T-helper 1 cell treated with Interleukin-12 subunit alpha and Interleukin-12 subunit beta and Interleukin-4 antibody, amounts not matched to agents 30 ng/mL and 1 ng/mL, for 36 hours (primary cell): ENCODE results near the gene LRPPRC. TPM values are rescaled to one million over a fixed set of nuclear protein-coding genes. Genes with fewer than 3 reads are reported as not detected.

Experiments
- intact Hi-C: fragments of 100-400 bp; cut with micrococcal nuclease; formaldehyde crosslinking; loops from one replicate; pipeline ENCODE4 v1.15.1; 2024
- total RNA-seq: library from RNA; stranded (reverse); gene quantifications from 2 replicates; pipeline ENCODE4 v1.2.3, GENCODE V29; 2022

The LRPPRC gene
- total RNA-seq, 1 donor from 2014 or later: 88.0 TPM

- intact Hi-C loops: no loop called here
These were observed 11.3 kb downstream of the LRPPRC start for GRCh38 chr2:43984533-43984932.

- intact Hi-C loops: no loop called here
These were observed 14.9 kb downstream of the LRPPRC start for GRCh38 chr2:43980902-43981301.

GRCh38 chr2:43977677-43978375 lies 18.0 kb downstream of the LRPPRC start:
- intact Hi-C loops: no loop called here

- intact Hi-C loops: no loop called here
These were observed 34.9 kb downstream of the LRPPRC start for GRCh38 chr2:43960921-43961320.

GRCh38 chr2:43958397-43959275 lies 37.2 kb downstream of the LRPPRC start:
- intact Hi-C loops: no loop called here

GRCh38 chr2:43950383-43951008 lies 45.3 kb downstream of the LRPPRC start:
- intact Hi-C loops: loop anchor here (1.0 to 2.0 kb wide), 3 partner anchors 94 to 392 kb away; no protein-coding TSS in a partner anchor

GRCh38 chr2:43948370-43948769 lies 47.4 kb downstream of the LRPPRC start:
- intact Hi-C loops: no loop called here

GRCh38 chr2:43946685-43947084 lies 49.1 kb downstream of the LRPPRC start:
- intact Hi-C loops: no loop called here

GRCh38 chr2:43945439-43945838 lies 50.4 kb downstream of the LRPPRC start:
- intact Hi-C loops: no loop called here

GRCh38 chr2:43944915-43945314 lies 50.9 kb downstream of the LRPPRC start:
- intact Hi-C loops: no loop called here

GRCh38 chr2:43943809-43944452 lies 51.9 kb downstream of the LRPPRC start:
- intact Hi-C loops: no loop called here

GRCh38 chr2:43943323-43943722 lies 52.5 kb downstream of the LRPPRC start:
- intact Hi-C loops: no loop called here

GRCh38 chr2:43942881-43943280 lies 52.9 kb downstream of the LRPPRC start:
- intact Hi-C loops: no loop called here

GRCh38 chr2:43941966-43942365 lies 53.8 kb downstream of the LRPPRC start:
- intact Hi-C loops: no loop called here

- intact Hi-C loops: no loop called here
These were observed 54.4 kb downstream of the LRPPRC start for GRCh38 chr2:43941359-43941758.

GRCh38 chr2:43939695-43940256 lies 56.0 kb downstream of the LRPPRC start:
- intact Hi-C loops: loop anchor here (1.0 kb wide), 1 partner anchor 11 kb away; no protein-coding TSS in a partner anchor

- intact Hi-C loops: no loop called here
These were observed 58.4 kb downstream of the LRPPRC start for GRCh38 chr2:43937269-43937820.

- intact Hi-C loops: no loop called here
These were observed 61.2 kb downstream of the LRPPRC start for GRCh38 chr2:43934567-43934966.

- intact Hi-C loops: no loop called here
These were observed 64.5 kb downstream of the LRPPRC start for GRCh38 chr2:43931293-43931692.

GRCh38 chr2:43927442-43927841 lies 68.3 kb downstream of the LRPPRC start:
- intact Hi-C loops: no loop called here

GRCh38 chr2:43925431-43925830 lies 70.4 kb downstream of the LRPPRC start:
- intact Hi-C loops: no loop called here
